ENCODE measurements around the gene AAGAB.

Gene AAGAB

GRCh38 chr15:67218428-67218827 lies 36.0 kb downstream of the AAGAB start:
- no peaks in the 10 kb centered on the region for H3K79me2 ChIP-seq (ENCODE audit: low read length)
- H3K9ac ChIP-seq (ENCODE audit: low read length) = no peak overlapping the region
- no peaks in the 10 kb centered on the region for H3K27me3 ChIP-seq (replicated peaks; ENCODE audit: insufficient read depth, low read length)
- no peak for DNase-seq
- H3K27ac ChIP-seq (ENCODE audit: low read length) = no peak overlapping the region
- no peak overlapping the region for H3K4me2 ChIP-seq (ENCODE audit: low read depth, low read length)
- TF ChIP-seq CTCF (IDR thresholded peaks at IDR 0.05; ENCODE audit: low read length) = no peak
- TF ChIP-seq EZH2 (optimal IDR thresholded peaks at IDR 0.05; ENCODE audit: low read depth, low read length) = no peak
- TF ChIP-seq EZH2phosphoT487 (IDR thresholded peaks at IDR 0.05; ENCODE audit: low read length) = no peak
- no peaks in the 10 kb centered on the region for H3F3A ChIP-seq (ENCODE audit: insufficient read depth, low read length)
- no peak overlapping the region for H3K4me3 ChIP-seq (ENCODE audit: low read length)
- H3K4me1 ChIP-seq (ENCODE audit: low read length) = no peaks in the 10 kb centered on the region
- no peaks in the 10 kb centered on the region for H3K9me3 ChIP-seq (replicated peaks; ENCODE audit: insufficient read depth, low read length)
- H2AFZ ChIP-seq (ENCODE audit: low read length) = no peak overlapping the region
- no peaks in the 10 kb centered on the region; the same call in 1 of the 2 replicates for H3K36me3 ChIP-seq (replicated peaks; ENCODE audit: insufficient read depth, low read length)
- no peaks in the 10 kb centered on the region for H3K9me2 ChIP-seq (replicated peaks; ENCODE audit: insufficient read depth, low read length)
- H4K20me1 ChIP-seq (ENCODE audit: insufficient read depth, low read length) = no peaks in the 10 kb centered on the region

GRCh38 chr15:67216859-67217258 lies 37.6 kb downstream of the AAGAB start:
- Histone ChIP-seq H4K20me1 (ENCODE audit: insufficient read depth, low read length) (no peaks in the 10 kb centered on the region), H3K27me3 (replicated peaks; ENCODE audit: insufficient read depth, low read length) (no peaks in the 10 kb centered on the region), H3K9me3 (replicated peaks; ENCODE audit: insufficient read depth, low read length) (no peaks in the 10 kb centered on the region), H3K9ac (ENCODE audit: low read length) (no peak overlapping the region), H3K9me2 (replicated peaks; ENCODE audit: insufficient read depth, low read length) (no peaks in the 10 kb centered on the region), H2AFZ (ENCODE audit: low read length) (no peak overlapping the region), H3K4me3 (ENCODE audit: low read length) (no peak overlapping the region), H3K4me2 (ENCODE audit: low read depth, low read length) (no peak overlapping the region), H3K27ac (ENCODE audit: low read length) (no peak overlapping the region), H3K79me2 (ENCODE audit: low read length) (no peaks in the 10 kb centered on the region), H3K4me1 (ENCODE audit: low read length) (no peaks in the 10 kb centered on the region), H3F3A (ENCODE audit: insufficient read depth, low read length) (no peaks in the 10 kb centered on the region), H3K36me3 (replicated peaks; ENCODE audit: insufficient read depth, low read length) (no peaks in the 10 kb centered on the region; the same call in 1 of the 2 replicates)
- no peak for TF ChIP-seq EZH2 (optimal IDR thresholded peaks at IDR 0.05; ENCODE audit: low read depth, low read length)
- TF ChIP-seq EZH2phosphoT487 (IDR thresholded peaks at IDR 0.05; ENCODE audit: low read length) = no peak
- TF ChIP-seq CTCF (IDR thresholded peaks at IDR 0.05; ENCODE audit: low read length) = no peak
- no peak for DNase-seq

GRCh38 chr15:67215102-67215501 lies 39.4 kb downstream of the AAGAB start:
- no peak overlapping the region for H3K9ac ChIP-seq (ENCODE audit: low read length)
- H3F3A ChIP-seq (ENCODE audit: insufficient read depth, low read length) = no peaks in the 10 kb centered on the region

More at GRCh38 chr15:67215102-67215501, 39.4 kb downstream of the AAGAB start:
- no peak for DNase-seq
- Histone ChIP-seq H2AFZ (ENCODE audit: low read length) (no peak overlapping the region), H3K4me2 (ENCODE audit: low read depth, low read length) (no peak overlapping the region), H3K4me3 (ENCODE audit: low read length) (no peak overlapping the region), H3K27me3 (replicated peaks; ENCODE audit: insufficient read depth, low read length) (no peaks in the 10 kb centered on the region), H3K27ac (ENCODE audit: low read length) (no peak overlapping the region), H3K9me2 (replicated peaks; ENCODE audit: insufficient read depth, low read length) (no peaks in the 10 kb centered on the region), H3K4me1 (ENCODE audit: low read length) (no peaks in the 10 kb centered on the region), H3K9me3 (replicated peaks; ENCODE audit: insufficient read depth, low read length) (no peaks in the 10 kb centered on the region), H3K36me3 (replicated peaks; ENCODE audit: insufficient read depth, low read length) (no peaks in the 10 kb centered on the region; the same call in 1 of the 2 replicates), H3K79me2 (ENCODE audit: low read length) (no peaks in the 10 kb centered on the region), H4K20me1 (ENCODE audit: insufficient read depth, low read length) (no peaks in the 10 kb centered on the region)
- no peak for TF ChIP-seq EZH2phosphoT487 (IDR thresholded peaks at IDR 0.05; ENCODE audit: low read length)
- TF ChIP-seq CTCF (IDR thresholded peaks at IDR 0.05; ENCODE audit: low read length) = no peak
- no peak for TF ChIP-seq EZH2 (optimal IDR thresholded peaks at IDR 0.05; ENCODE audit: low read depth, low read length)
